HG03342 (cell line): ENCODE measurements around the gene OSM.

Experiments
- ATAC-seq: cut with Tn5 transposase; IDR thresholded peaks from one replicate; pipeline ENCODE4 v1.9.1; 2021; ENCODE audit warnings: mild to moderate bottlenecking, moderate library complexity; ENCODE audit not compliant: unreplicated experiment

OSM gene

GRCh38 chr22:30212996-30213441 is 53.6 kb downstream of the OSM start:
- no peak for ATAC-seq
